ENCODE results near the gene ALKBH7. TPM values are rescaled to one million over a fixed set of nuclear protein-coding genes. Genes with fewer than 3 reads are reported as not detected.
A peak's percentile ranks its signal among the peaks of the same experiment; 100 is the strongest.
"Not testable (repeated sequence)": the region's sequence is repeated elsewhere in the genome, so short reads cannot be mapped to it uniquely, and the experiment has no call there.

The ALKBH7 gene
- total and polyA plus RNA-seq, 9 donors = 0.55 to 118 (median 80.8) TPM

GRCh38 chr19:6357174-6357573 is 15.4 kb upstream of the ALKBH7 start:
- intact Hi-C loops (cut with DNase I) = no loop called here
- DNase-seq = no peak
- TF ChIP-seq EP300 (IDR thresholded peaks at IDR 0.05) (no peak), POLR2A (IDR thresholded peaks at IDR 0.05) (no peak), CTCF (IDR thresholded peaks at IDR 0.05) (no peak)
- no peak overlapping the region for H3K27ac ChIP-seq
- no peaks in the 10 kb centered on the region for H3K9me3 ChIP-seq
- 76 to 81% (median 80%) methylated on average over 14 of the region's 14 CpGs for WGBS, 3 donors
- H3K36me3 ChIP-seq = no peaks in the 10 kb centered on the region
- no peaks in the 10 kb centered on the region for H3K4me1 ChIP-seq (ENCODE audit: insufficient read depth)
- no peak overlapping the region for H3K4me3 ChIP-seq
- no peaks in the 10 kb centered on the region for H3K27me3 ChIP-seq

GRCh38 chr19:6358003-6358402 is 14.6 kb upstream of the ALKBH7 start:
- intact Hi-C loops (cut with DNase I) = no loop called here
- Histone ChIP-seq H3K27me3 (no peaks in the 10 kb centered on the region), H3K27ac (no peak overlapping the region), H3K4me3 (no peak overlapping the region), H3K36me3 (no peaks in the 10 kb centered on the region), H3K9me3 (no peaks in the 10 kb centered on the region), H3K4me1 (ENCODE audit: insufficient read depth) (peaks cover 2% of the 10 kb centered on the region)
- 20 to 25% (median 25%) methylated on average over 9 of the region's 9 CpGs for WGBS, 3 donors
- TF ChIP-seq POLR2A (IDR thresholded peaks at IDR 0.05) (no peak), EP300 (IDR thresholded peaks at IDR 0.05) (no peak), CTCF (IDR thresholded peaks at IDR 0.05) (no peak)
- no peak for DNase-seq

DNA sequence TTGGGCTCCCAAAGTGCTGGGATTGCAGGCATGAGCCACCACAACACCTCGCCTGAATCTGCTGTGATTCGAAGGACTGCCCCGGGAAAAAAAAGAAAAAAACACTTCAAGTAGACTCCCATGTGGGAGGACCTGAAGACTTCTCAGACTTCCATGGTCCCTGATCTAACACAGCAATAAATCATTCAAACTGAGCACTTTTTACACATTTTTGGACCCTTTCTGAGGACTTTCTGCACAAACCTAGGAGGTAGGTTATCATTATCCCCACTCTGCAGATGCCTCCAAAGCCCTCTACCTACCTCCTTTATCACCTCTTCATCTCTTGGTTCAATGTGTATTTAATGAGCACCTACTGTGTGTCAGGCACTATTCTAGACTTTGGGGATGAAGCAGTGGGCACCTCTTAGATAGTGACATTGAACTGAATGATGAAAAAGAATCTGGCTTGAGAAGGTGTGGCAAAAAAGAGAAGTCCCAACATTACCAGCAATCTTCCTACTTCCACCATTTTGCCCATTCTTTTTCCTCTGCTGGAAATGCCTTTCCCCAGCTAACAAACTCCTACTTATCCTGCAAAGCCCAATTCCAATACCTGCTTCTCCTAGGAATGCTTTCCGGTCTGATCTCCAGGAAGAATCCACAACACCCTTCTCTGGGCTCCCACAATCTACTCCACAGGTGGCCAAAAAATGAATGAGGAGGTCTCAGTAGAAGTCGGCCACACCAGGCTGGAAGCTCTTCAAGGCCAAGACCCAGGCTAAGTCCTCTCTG is 12.8 kb upstream of the ALKBH7 start:
- 61 to 74% (median 69%) methylated on average over 5 of the region's 5 CpGs for WGBS, 3 donors

GRCh38 chr19:6360445-6360844 is 12.1 kb upstream of the ALKBH7 start:
- not testable (repeated sequence) for H3K4me1 ChIP-seq (ENCODE audit: insufficient read depth); H3K27me3 ChIP-seq; H3K9me3 ChIP-seq; H3K27ac ChIP-seq; H3K36me3 ChIP-seq; H3K4me3 ChIP-seq; DNase-seq
- 91 to 94% (median 94%) methylated on average over 12 of the region's 12 CpGs for WGBS, 3 donors
- intact Hi-C loops (cut with DNase I) = loop anchor here in 2 of 4 donors (5.0 kb wide), 2 partner anchors 143 to 1958 kb away; partner anchors contain the start of genes CHAF1A (in 1 of the 2) and SH3GL1 (in 1 of the 2)

More for the DNA sequence above, 12.8 kb upstream of the ALKBH7 start:
- no peak overlapping the region for H3K27ac ChIP-seq
- intact Hi-C loops (cut with DNase I) = loop anchor here in 2 of 4 donors (5.0 kb wide), 2 partner anchors 142 to 1957 kb away; partner anchors contain the start of genes CHAF1A (in 1 of the 2) and SH3GL1 (in 1 of the 2)
- H3K4me3 ChIP-seq = no peak overlapping the region
- TF ChIP-seq EP300 (IDR thresholded peaks at IDR 0.05) = no peak
- no peak for TF ChIP-seq CTCF (IDR thresholded peaks at IDR 0.05)
- TF ChIP-seq POLR2A (IDR thresholded peaks at IDR 0.05) = no peak
- DNase-seq = no peak
- H3K4me1 ChIP-seq (ENCODE audit: insufficient read depth) = peaks cover 2% of the 10 kb centered on the region
- H3K36me3 ChIP-seq = no peaks in the 10 kb centered on the region
- no peaks in the 10 kb centered on the region for H3K9me3 ChIP-seq
- H3K27me3 ChIP-seq = no peaks in the 10 kb centered on the region

DNA sequence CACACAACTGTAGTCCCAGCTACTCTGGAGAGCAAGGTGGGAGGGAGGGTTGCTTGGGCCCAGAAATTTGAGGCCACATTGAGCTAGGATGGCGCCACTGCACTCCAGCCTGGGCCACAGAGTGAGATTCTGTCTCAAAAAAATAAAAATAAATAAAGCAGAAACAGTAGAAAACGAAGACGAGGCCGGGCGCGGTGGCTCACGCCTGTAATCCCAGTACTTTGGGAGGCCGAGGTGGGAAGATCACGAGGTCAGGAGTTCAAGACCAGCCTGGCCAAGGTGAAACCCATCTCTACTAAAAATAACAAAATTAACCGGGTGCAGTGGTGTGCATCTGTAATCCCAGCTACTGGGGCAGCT is 11.8 kb upstream of the ALKBH7 start:
- peak in 2 of 5 donors; percentile 44 to 51 for DNase-seq
- WGBS, 3 donors = 92 to 94% (median 93%) methylated on average over 10 of the region's 10 CpGs
- Histone ChIP-seq H3K4me3 (peak overlapping the region; percentile 65), H3K27ac (peak overlapping the region; percentile 73 to 92)
- H3K36me3 ChIP-seq; H3K4me1 ChIP-seq (ENCODE audit: insufficient read depth); H3K9me3 ChIP-seq; H3K27me3 ChIP-seq: not testable (repeated sequence)
- intact Hi-C loops (cut with DNase I) = loop anchor here in 2 of 4 donors (5.0 kb wide), 2 partner anchors 144 to 1959 kb away; partner anchors contain the start of genes CHAF1A (in 1 of the 2) and SH3GL1 (in 1 of the 2)
